Choroid plexus epithelial cell (primary cell): ENCODE results near the gene DTX1.
A peak's percentile ranks its signal among the peaks of the same experiment; 100 is the strongest.

Experiments used
- DNase-seq: peaks from one replicate; pipeline ENCODE4 v3.0.0-alpha.2; 2010; ENCODE audit warnings: low read depth
- H3K4me3 ChIP-seq: 2 replicates; pipeline ENCODE4 v1.5.1; 2011; ENCODE audit warnings: low read depth, mild to moderate bottlenecking, control low read depth, low read length, moderate library complexity
- TF ChIP-seq, protein P1 (sequence below): conservative IDR thresholded peaks from 2 replicates; pipeline ENCODE4 v1.5.1; 2011; ENCODE audit warnings: low read depth, mild to moderate bottlenecking, control low read depth, inconsistent platforms, low read length, moderate library complexity

The DTX1 gene

DNA sequence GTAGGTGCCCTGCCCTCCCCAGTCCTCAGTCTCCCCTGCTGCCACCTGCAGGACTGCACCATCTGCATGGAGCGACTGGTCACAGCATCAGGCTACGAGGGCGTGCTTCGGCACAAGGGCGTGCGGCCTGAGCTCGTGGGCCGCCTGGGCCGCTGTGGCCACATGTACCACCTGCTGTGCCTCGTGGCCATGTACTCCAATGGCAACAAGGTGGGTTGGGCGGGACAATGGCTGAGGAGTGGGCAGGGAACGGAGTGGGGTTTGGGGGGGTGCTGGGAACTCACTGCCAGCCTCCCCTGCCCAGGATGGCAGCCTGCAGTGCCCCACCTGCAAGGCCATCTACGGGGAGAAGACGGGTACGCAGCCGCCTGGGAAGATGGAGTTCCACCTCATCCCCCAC lies 38.2 kb downstream of the DTX1 start:
- no peak overlapping the region for H3K4me3 ChIP-seq
- TF ChIP-seq, protein P1, sequence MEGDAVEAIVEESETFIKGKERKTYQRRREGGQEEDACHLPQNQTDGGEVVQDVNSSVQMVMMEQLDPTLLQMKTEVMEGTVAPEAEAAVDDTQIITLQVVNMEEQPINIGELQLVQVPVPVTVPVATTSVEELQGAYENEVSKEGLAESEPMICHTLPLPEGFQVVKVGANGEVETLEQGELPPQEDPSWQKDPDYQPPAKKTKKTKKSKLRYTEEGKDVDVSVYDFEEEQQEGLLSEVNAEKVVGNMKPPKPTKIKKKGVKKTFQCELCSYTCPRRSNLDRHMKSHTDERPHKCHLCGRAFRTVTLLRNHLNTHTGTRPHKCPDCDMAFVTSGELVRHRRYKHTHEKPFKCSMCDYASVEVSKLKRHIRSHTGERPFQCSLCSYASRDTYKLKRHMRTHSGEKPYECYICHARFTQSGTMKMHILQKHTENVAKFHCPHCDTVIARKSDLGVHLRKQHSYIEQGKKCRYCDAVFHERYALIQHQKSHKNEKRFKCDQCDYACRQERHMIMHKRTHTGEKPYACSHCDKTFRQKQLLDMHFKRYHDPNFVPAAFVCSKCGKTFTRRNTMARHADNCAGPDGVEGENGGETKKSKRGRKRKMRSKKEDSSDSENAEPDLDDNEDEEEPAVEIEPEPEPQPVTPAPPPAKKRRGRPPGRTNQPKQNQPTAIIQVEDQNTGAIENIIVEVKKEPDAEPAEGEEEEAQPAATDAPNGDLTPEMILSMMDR = no peak
- no peak for DNase-seq

DNA sequence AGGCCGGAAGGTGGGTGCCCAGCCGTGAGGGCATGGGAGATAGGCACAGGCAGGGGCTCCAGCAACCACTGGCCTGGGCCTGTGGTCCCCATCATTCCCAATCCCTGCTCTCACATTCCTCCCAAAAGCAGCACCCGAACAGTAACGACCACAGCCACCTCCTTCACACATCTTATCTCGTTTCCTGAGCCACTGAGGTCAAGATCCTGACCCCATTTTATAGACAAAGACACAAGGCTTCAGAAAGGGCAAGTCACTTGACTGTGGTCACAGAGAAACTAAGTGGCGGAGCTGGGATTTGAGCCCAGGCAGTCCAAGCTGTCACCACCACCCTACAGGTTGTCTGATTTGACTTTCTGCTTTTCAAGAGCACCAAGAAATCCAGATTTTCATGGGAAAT lies 38.9 kb downstream of the DTX1 start:
- no peak for DNase-seq
- no peak overlapping the region for H3K4me3 ChIP-seq
- TF ChIP-seq, protein P1 = no peak

DNA sequence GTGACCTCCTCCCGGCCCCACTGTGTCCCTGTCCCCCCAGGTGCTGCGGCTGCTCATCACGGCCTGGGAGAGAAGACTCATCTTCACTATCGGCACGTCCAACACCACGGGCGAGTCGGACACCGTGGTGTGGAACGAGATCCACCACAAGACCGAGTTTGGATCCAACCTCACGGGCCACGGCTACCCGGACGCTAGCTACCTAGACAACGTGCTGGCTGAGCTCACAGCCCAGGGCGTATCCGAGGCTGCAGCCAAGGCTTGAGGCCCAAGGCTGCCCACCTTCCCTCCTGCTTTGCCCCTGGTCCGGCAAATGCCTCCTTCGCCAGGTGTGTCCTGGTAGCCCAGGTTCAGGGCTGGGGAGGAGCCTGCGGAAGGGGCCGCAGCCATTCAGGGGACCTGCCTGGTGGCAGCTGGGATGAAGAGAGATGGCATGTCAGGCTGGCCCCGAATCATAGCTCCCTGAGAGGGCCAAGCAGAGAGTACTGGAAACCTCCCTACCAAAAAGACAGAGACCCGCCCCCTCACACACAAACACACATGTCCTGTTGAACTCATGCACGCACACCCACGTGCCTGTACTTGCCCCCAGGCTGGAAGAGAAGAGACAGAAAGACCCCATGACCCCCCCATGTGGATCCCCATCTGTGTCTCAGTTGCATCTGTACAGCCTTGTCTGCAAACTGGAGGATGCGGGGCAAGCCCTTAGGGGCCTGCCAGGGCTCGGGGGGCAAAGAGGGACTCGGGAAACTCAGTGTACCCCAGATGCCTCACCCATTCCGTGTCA lies 40.3 kb downstream of the DTX1 start:
- H3K4me3 ChIP-seq = no peak overlapping the region
- DNase-seq = no peak
- TF ChIP-seq, protein P1 = no peak

DNA sequence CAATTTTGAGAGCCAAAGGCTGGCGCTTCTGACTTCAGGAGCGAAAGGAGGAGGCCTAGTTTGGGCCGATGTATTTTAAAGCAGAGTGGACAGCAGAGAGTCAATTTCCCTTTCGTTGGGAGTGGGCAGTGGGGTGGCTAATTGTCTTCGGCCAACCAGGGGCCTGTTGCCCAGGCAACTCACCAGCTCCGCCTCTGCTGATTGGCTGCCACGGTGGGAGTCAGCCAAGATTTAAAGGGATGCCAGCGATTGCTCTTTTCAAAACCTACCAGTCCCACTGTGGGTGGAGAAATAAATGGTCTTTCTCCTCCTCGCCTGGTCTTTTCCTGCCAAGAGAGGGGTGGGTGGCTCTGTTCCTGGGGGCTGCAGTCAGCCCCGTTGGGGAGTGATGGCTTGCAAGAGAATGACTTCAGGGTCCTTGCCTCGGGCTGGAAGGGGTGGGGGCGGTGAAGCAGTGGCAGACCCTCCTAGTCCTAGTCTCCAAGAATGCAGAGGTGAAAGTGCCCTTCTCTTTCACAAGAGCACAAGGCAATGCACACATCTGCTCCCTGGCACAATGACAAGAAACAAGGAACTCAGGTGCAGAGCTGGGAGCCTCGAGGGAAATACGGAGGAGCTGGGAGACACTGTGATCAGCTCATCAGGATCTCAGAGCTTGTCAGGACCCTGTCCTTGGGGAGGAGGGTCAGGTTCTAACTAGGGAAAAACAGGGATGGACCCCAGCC lies 41.3 kb downstream of the DTX1 start:
- no peak overlapping the region for H3K4me3 ChIP-seq
- TF ChIP-seq, protein P1 = no peak
- DNase-seq = peak; percentile 23

DNA sequence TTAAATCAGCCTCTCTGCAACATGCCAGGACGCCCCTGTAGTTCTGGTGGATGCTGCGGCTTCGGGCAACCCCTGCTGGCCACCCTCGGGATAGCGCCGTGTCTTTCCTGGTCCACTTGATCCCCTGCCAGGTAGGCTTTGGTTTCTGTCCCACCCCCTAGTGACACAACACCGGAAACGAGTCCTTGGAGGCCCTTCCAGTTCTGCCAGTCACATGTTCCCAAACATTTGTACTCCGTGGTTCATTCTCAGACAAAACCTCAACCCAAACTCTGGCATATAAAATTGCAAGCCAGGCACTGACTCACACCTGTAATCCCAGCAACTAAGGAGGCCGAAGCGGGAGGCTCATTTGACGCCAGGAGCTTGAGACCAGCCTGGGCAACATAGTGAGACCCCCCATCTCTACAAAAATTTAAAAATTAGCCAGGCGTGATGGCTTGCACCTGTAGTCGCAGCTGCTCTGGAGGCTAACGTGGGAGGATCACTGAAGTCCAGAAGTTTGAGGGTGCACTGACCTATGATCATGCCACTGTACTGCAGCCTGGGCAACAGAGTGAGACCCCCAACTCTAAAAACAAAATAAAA lies 42.0 kb downstream of the DTX1 start:
- TF ChIP-seq, protein P1 = peak; percentile 90
- DNase-seq = peak; percentile 84
- no peak overlapping the region for H3K4me3 ChIP-seq

DNA sequence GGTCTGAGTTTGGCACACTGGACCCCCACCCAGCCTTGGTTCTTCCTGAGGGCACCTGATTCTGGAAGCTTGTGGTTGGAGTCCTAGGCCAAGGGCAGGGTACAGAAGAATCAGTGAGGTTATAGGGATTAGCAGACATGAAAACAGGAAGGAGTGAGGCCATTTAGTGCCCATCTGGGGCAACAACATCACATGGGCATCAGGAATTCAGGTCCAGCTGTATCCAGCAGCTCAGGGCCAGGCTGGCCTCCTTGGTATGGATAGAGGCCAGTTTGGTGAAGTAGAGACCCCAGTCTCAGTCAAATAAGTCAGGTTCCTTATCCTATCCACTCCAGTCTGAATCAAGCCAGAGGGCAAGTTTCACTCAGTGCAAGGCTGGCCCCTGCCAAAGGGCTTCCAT lies 42.8 kb downstream of the DTX1 start:
- no peak for DNase-seq
- H3K4me3 ChIP-seq = no peak overlapping the region
- TF ChIP-seq, protein P1 = no peak
